Measurements from ENCODE around the gene CLEC1A.

The CLEC1A gene

DNA sequence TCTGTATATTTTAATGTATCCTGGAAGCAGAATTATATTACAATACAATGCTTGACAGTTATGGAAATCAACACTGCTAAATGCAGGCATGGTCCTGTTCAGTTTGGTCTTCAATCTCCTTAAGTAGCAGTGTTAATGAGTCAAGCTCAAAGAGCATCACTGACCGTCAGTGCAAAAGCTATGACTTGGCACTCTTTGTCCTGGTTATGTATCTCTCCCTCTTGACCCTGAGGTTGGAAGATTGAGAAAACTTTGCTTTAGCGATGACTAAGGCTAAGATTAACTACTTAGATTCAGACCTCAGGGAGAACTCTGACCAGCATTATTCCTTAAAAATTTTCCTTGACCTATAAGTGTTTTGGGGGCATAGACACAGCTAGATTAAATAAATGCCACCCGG is 20.3 kb upstream of the CLEC1A start:
- Histone ChIP-seq H3K27ac (no peak overlapping the region), H3K4me3 (no peak overlapping the region)
- TF ChIP-seq, protein P1, sequence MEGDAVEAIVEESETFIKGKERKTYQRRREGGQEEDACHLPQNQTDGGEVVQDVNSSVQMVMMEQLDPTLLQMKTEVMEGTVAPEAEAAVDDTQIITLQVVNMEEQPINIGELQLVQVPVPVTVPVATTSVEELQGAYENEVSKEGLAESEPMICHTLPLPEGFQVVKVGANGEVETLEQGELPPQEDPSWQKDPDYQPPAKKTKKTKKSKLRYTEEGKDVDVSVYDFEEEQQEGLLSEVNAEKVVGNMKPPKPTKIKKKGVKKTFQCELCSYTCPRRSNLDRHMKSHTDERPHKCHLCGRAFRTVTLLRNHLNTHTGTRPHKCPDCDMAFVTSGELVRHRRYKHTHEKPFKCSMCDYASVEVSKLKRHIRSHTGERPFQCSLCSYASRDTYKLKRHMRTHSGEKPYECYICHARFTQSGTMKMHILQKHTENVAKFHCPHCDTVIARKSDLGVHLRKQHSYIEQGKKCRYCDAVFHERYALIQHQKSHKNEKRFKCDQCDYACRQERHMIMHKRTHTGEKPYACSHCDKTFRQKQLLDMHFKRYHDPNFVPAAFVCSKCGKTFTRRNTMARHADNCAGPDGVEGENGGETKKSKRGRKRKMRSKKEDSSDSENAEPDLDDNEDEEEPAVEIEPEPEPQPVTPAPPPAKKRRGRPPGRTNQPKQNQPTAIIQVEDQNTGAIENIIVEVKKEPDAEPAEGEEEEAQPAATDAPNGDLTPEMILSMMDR (IDR thresholded peaks at IDR 0.05) = no peak
- DNase-seq (ENCODE audit: low spot score) = no peak

DNA sequence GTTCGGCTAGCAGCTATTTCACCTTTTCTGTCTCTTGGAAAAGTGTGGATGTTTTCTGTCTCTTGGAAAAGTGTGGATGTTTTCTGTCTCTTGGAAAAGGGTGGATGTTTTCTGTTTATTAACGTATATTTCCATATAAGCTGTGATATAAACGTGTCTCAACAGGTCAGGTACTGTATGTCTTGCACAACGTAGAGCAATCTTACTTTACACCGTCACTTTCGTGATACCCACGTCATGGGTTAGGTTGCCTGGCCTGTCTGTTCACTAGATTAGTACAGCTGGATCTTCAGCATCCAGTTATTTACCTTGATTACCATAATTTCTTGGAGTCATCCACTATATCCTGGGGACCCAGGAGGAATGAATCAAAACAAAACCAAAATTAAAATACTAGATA is 17.1 kb upstream of the CLEC1A start:
- TF ChIP-seq, protein P1 (IDR thresholded peaks at IDR 0.05) = no peak
- Histone ChIP-seq H3K4me3 (no peak overlapping the region), H3K27ac (no peak overlapping the region)
- no peak for DNase-seq (ENCODE audit: low spot score)

DNA sequence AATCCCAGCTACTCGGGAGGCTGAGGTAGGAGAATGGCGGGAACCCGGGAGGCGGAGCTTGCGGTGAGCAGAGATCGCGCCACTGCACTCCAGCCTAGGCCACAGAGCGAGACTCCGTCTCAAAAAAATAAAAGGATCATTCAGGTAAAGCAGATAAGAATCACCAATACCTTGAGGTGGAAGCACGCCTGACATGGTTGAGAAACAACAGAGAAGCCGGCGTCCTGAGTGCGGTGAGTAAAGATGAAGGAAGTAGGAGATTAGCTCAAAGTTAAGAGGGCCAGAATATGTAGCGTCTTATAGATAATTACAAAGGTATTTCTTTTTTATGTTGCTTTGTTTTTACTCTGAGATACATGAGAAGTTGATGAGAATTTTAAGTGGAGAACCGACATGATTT is 16.5 kb upstream of the CLEC1A start:
- no peak overlapping the region for H3K4me3 ChIP-seq
- TF ChIP-seq, protein P1 (IDR thresholded peaks at IDR 0.05) = no peak
- no peak for DNase-seq (ENCODE audit: low spot score)
- no peak overlapping the region for H3K27ac ChIP-seq

DNA sequence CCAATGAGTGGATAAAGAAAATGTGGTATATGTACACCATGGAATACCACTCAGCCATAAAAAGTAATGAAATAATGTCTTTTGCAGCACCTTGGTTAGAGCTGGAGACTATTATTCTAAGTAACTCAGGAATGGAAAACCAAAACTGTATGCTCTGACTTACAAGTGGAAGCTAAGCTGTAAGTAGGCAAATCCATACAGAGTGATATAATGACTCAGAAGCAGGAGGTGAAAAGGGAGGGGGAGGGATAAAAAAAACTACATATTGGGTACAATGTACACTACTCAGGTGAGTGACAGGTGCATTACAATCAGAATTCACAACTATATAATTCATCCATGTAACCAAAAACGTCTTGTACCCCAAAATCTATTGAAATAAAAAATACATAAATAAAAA is 15.1 kb upstream of the CLEC1A start:
- no peak for DNase-seq (ENCODE audit: low spot score)
- no peak overlapping the region for H3K4me3 ChIP-seq
- TF ChIP-seq, protein P1 (IDR thresholded peaks at IDR 0.05) = no peak
- no peak overlapping the region for H3K27ac ChIP-seq

DNA sequence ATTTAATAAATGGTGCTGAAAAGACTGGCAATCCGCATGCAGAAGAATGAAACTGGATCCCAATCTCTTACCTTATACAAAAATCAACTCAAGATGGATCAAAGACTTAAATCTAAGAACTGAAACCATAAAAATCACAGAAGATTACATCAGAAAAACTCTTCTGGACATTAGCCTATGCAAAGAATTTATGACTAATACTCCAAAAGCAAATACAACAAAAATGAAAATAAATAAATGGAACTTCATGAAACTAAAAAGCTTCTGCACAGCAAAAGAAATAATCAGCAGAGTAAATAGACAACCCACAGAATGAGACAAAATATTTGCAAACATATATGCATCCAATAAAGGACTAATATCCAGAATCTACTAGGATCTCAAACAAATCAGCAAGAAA is 14.3 kb upstream of the CLEC1A start:
- TF ChIP-seq, protein P1 (IDR thresholded peaks at IDR 0.05) = no peak

DNA sequence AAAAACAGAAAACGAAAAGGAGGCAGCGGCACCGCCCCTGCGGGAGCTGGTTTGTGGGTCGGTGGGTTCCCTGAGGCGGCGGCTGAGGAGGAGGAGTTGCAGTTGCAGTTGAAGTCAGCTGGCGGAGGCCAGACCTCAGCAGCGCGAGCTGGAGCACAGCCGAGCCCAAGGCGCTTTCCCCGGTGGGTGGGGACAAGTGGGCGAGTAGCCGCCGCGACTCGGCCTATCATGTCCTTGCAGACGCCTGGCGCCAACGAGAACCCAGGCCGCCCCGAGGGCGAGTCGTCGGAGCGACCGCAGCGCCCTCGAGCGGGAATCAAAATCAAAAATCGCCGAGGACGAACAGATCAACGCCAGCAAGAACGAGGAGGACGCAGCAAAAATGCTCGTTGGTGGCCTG is 12.7 kb upstream of the CLEC1A start:
- DNase-seq (ENCODE audit: low spot score) = no peak
- Histone ChIP-seq H3K27ac (no peak overlapping the region), H3K4me3 (no peak overlapping the region)
- TF ChIP-seq, protein P1 (IDR thresholded peaks at IDR 0.05) = no peak

More for the DNA sequence above, 14.3 kb upstream of the CLEC1A start:
- no peak overlapping the region for H3K4me3 ChIP-seq
- no peak overlapping the region for H3K27ac ChIP-seq
- DNase-seq (ENCODE audit: low spot score) = no peak

DNA sequence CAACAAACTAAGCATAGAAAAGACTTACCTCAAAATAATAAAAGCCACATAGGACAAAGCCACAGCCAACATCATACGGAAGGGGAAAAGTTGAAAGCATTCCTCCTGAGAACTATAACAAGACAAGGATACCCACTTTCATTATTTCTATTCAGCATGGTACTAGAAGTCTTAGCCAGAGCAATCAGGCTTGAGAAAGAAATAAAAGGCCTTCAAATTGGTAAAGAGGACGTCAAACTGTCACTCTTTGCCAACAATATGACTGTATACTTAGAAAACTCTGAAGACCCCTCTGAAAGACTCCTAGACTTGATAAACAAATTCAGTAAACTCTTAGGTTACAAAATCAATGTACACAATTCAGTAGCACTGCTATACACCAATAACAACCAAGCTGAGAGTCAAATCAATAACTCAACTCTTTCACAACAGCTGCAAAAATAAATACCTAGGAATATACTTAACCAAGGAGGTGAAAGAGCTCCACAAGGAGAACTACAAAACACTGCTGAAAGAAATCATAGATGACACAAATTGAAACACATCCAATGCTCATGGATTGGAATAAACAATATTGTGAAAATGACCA is 11.6 kb upstream of the CLEC1A start:
- Histone ChIP-seq H3K4me3 (no peak overlapping the region), H3K27ac (no peak overlapping the region)
- TF ChIP-seq, protein P1 (IDR thresholded peaks at IDR 0.05) = no peak
- DNase-seq (ENCODE audit: low spot score) = no peak
